Omental fat pad (tissue), 4 donors: ENCODE measurements around the gene ADGRB2. TPM values are rescaled to one million over a fixed set of nuclear protein-coding genes. Genes with fewer than 3 reads are reported as not detected.
A peak's percentile ranks its signal among the peaks of the same experiment; 100 is the strongest.

ENCODE experiments used
- ATAC-seq: fragments of 150-250 bp; one replicate; pipeline ENCODE4 v1.9.1; 2016; ENCODE audit warnings: mild to moderate bottlenecking, moderate library complexity; ENCODE audit not compliant: low FRiP score
- DNase-seq: peaks from one replicate; pipeline ENCODE4 v3.0.0-alpha.2; 2019; ENCODE audit warnings: low spot score
- CTCF ChIP-seq, 3 donors: fragments of 450-650 bp; IDR thresholded peaks; one replicate each; pipeline ENCODE4 v1.5.1; 2016 to 2017; ENCODE audit warnings: antibody characterized with exemption in 3 of 3, mild to moderate bottlenecking in 3 of 3, moderate library complexity in 2 of 3
- total RNA-seq, 4 donors: library from RNA; depleted of rRNA; stranded (reverse); fragments of >200 nt; gene quantifications; one replicate each; pipeline ENCODE4 v1.1.0, GENCODE V29; 2016

Gene ADGRB2
- total RNA-seq, 4 donors from 2014 or later: 0.79 to 7.5 (median 3.3) TPM

DNA sequence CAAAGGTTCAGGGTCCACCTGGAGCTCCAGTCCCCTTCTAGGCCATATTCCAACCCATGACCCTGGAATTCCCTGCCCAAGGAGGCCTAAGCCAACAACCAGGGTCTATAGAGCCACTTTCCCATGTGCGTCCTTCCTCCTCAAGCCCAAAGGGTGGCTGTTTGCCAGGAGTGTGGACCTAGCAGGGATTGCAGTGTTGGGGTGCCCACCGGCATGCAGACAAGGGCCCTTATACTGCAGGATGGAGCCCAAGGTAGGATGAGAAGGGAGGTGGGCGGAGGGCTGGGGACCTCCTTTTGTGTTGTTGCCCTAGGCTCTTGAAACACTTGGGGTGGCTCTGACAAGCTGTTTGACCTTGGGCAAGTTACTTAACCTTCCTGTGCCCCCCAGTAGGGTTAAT, 19.7 kb upstream of the ADGRB2 start:
- no peak for TF ChIP-seq CTCF (IDR thresholded peaks at IDR 0.05)
- no peak for ATAC-seq
- no peak for DNase-seq

DNA sequence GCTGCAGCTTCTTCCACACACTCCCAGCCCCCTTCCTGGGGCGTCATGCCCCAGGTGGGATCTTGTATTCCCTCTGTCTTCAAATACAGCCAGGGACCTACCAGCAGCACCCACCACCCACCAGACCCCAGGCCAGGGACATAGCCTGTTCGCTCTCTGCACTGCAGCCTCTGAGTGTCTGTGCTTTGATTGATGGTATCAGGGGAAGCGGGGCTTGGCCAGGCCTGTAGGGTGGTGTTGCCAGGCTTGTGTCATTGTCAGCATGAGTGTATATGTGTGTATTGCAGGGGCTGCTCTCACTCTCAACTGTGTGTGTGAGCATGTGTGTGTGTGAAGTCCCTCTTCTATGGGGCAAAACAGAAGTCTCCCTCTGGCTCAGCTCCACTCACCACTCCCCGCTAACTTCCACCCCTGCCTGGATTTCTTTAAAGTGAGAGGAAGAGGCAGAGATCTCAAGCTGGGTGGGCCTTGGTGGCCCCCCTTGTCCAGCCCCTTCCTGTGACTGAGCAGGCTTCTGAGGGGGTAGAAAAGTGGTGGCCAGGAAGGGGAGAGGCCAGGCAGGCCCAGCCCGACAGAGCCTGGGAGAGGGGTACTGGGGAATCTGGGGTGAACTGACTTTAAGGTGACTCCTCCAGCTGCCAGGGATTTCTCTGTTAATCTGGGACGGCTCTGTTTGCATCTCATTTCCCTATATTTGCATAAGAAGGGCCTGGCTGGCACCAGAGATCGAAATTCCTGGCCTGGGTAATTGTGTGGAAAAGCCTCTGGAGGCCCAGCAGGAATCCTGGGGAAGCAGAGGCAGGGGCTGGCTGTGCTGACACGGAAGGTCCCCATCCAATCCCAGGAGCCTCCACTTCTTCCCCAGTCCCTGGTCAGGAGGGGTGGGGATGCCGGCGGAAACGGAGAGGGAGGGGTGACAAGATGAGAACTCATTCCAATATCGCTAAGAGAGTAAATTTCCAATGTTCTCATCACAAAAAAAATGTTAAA, 18.6 kb upstream of the ADGRB2 start:
- DNase-seq (no peak), ATAC-seq (no peak)
- no peak for TF ChIP-seq CTCF (IDR thresholded peaks at IDR 0.05)

- TF ChIP-seq CTCF (IDR thresholded peaks at IDR 0.05): no peak
- DNase-seq (no peak), ATAC-seq (peak; percentile 7)
These were observed 17.7 kb upstream of the ADGRB2 start for GRCh38 chr1:31781756-31782371.

DNA sequence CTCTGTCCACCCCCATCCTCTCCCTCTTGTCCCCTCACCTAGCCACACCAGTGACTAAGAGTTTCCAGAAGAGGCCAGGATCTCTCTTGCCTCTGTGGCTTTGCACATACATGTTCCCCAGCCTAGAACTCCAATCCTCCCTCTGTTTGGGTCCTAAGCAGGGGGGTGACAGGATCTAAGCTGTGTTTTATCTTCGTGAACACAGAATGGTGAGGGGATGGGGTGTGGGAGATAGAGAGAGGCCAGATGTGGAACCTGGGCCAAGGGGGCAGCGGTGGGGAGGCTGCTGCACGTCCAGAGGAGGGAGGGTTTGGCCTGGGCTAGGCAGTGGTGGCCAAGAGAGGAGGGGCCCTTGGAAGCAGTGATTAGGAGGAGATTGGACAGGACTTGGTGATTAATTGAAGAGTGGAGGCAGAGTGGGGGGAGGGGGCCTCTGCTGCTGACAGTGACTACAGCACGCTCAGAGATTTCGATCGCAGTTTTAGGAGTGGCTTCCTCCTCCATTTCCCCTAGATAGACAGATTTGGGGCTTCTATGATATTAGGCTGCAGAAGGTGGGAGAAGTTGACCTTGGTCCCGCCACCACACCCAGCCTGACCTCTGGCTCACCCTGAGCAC, 17.1 kb upstream of the ADGRB2 start:
- DNase-seq (no peak), ATAC-seq (peak; percentile 41)
- TF ChIP-seq CTCF (IDR thresholded peaks at IDR 0.05): no peak

DNA sequence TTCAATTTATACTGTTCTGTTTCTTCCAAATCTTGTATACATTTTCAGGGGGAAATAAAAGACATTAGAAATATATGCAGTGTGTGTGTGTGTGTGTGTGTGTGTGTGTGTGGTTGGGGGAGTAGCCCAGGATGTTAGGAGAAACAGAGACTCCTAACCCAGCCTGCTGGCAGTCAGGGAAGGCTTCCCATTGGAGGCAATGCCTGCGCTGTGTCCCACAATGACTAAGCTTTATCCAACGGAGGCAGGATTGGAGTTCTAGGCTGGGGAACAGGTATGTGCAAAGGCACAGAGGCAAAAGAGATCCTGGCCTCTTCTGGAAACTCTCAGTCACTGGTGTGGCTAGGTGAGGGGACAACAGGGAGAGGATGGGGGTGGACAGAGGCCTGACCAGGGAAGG, 16.5 kb upstream of the ADGRB2 start:
- ATAC-seq: no peak
- TF ChIP-seq CTCF (IDR thresholded peaks at IDR 0.05): no peak
- no peak for DNase-seq

DNA sequence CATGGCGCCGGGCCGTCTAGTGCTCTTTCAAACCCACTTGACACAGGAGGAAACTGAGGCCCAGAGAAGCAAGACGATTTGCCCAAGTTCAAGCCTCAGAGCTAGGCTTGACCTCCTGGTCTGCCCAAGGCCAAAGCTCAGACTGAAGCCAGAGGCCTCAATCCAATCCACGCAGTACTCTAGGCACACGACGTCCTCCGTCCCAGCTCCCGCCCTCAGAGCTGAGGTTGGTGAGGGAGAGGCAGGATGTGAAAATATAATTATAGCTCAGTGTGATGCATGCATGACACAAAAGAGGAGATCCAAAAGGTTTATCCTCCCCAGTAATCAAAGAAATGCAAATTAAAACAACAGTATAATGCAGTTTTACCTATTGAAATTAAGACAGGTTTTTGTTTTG, 15.5 kb upstream of the ADGRB2 start:
- no peak for ATAC-seq
- TF ChIP-seq CTCF (IDR thresholded peaks at IDR 0.05): no peak
- no peak for DNase-seq
